Heart left ventricle (tissue), 13 donors: ENCODE measurements around the gene TAF1B.
A peak's percentile ranks its signal among the peaks of the same experiment; 100 is the strongest.

Source experiments
- CTCF ChIP-seq, 12 donors: fragments of 200-600 bp; sonication (generic) in 4 of 12; IDR thresholded peaks; one replicate each; pipeline versions ENCODE4 v1.5.0 to v1.8.0; 2018 to 2022; ENCODE audit warnings: antibody characterized with exemption in 12 of 12, mild to moderate bottlenecking in 5 of 12
- POLR2A ChIP-seq, 2 donors: fragments of 450-650 bp; IDR thresholded peaks; one replicate each; pipeline ENCODE4 v1.6.1; 2017; ENCODE audit warnings: antibody characterized with exemption in 2 of 2, mild to moderate bottlenecking in 2 of 2, moderate library complexity in 2 of 2
- donor health status: ischemic (EF 13 %, LVEDD 7.1; RV severe dilation, severe dysfunction).
- donor health status: DM: no; HTN: yes; CAD: no.
- donor health status: DM: no; HTN: no; CAD: no.
- donor health status: ischemic (EF 25% LVEDD 6.9; RV normal size, moderate dysfunction).
- donor health status: ischemic (EF 25% LVEDD 5.7; RV mildly dilated, moderate dysfunction).
- donor health status: ischemic (EF 35%, LVEDD 5.7; RV mildly dilated, moderate dysfunction).
- donor health status: nonischemic (EF 11% LVEDD 7.7; RV severe dilation, severe dysfunction).
- donor health status: DM: yes; HTN: yes; CAD: no.
- donor health status: PGD.
- donor health status: ischemic (EF 29% LVEDD 5.4; RV normal size, mild dysfunction).
- donor health status: nonischemic (EF 23%, LVEDD 6.1; RV moderate dilation, normal function).

GRCh38 chr2:9950521-9951271 lies 107.4 kb downstream of the TAF1B start:
- TF ChIP-seq CTCF (IDR thresholded peaks at IDR 0.05), result peak in 3 of 12 donors; percentile 7 to 42 (median 16)
- no peak for TF ChIP-seq POLR2A (IDR thresholded peaks at IDR 0.05)
